ENCODE results near the gene GATB.

The GATB gene

DNA sequence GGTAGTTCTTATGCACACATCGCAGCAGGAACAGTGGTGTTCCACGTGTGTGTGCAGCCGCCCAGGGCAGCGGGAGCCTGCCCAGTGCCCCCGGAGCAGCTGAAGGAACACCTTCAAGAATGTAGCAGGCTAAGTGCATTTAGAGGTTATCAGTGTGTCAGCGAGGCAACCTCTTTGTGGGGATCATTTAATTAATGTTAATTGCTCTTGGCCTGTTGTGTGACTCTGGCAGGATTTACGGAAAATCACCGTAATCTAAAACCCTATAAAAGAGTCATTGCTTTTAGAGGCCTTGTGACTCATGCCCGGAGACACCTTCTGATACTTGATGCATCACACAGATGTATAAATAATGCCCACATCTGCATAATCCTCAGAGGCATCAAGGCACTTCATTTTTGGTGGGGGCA, 47.3 kb upstream of the GATB start (continued):
- TF ChIP-seq ZNF416 (tag by site-specific recombination; IDR thresholded peaks at IDR 0.05), result no peak
- TF ChIP-seq, protein P1, sequence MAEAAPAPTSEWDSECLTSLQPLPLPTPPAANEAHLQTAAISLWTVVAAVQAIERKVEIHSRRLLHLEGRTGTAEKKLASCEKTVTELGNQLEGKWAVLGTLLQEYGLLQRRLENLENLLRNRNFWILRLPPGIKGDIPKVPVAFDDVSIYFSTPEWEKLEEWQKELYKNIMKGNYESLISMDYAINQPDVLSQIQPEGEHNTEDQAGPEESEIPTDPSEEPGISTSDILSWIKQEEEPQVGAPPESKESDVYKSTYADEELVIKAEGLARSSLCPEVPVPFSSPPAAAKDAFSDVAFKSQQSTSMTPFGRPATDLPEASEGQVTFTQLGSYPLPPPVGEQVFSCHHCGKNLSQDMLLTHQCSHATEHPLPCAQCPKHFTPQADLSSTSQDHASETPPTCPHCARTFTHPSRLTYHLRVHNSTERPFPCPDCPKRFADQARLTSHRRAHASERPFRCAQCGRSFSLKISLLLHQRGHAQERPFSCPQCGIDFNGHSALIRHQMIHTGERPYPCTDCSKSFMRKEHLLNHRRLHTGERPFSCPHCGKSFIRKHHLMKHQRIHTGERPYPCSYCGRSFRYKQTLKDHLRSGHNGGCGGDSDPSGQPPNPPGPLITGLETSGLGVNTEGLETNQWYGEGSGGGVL (tag by site-specific recombination; IDR thresholded peaks at IDR 0.05), result 0 out of 2 replicates have a peak, but pooled peaks have one; percentile 31
- no peak for TF ChIP-seq ZFP69B (tag by site-specific recombination; IDR thresholded peaks at IDR 0.05)
- TF ChIP-seq ZNF394 (tag by site-specific recombination; IDR thresholded peaks at IDR 0.05; ENCODE audit: borderline replicate concordance), result peak; percentile 83
- peak; percentile 67; the same call in 1 of the 2 replicates for TF ChIP-seq ZNF391 (tag by site-specific recombination; IDR thresholded peaks at IDR 0.05; ENCODE audit: borderline replicate concordance, low read depth)
- 0 out of 2 replicates have a peak, but pooled peaks have one; percentile 61 for TF ChIP-seq ZNF184 (tag by site-specific recombination; IDR thresholded peaks at IDR 0.05)
- TF ChIP-seq, protein P2, sequence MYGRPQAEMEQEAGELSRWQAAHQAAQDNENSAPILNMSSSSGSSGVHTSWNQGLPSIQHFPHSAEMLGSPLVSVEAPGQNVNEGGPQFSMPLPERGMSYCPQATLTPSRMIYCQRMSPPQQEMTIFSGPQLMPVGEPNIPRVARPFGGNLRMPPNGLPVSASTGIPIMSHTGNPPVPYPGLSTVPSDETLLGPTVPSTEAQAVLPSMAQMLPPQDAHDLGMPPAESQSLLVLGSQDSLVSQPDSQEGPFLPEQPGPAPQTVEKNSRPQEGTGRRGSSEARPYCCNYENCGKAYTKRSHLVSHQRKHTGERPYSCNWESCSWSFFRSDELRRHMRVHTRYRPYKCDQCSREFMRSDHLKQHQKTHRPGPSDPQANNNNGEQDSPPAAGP (tag by site-specific recombination; IDR thresholded peaks at IDR 0.05), result peak; percentile 63; the same call in 1 of the 2 replicates
- TF ChIP-seq, protein P3, sequence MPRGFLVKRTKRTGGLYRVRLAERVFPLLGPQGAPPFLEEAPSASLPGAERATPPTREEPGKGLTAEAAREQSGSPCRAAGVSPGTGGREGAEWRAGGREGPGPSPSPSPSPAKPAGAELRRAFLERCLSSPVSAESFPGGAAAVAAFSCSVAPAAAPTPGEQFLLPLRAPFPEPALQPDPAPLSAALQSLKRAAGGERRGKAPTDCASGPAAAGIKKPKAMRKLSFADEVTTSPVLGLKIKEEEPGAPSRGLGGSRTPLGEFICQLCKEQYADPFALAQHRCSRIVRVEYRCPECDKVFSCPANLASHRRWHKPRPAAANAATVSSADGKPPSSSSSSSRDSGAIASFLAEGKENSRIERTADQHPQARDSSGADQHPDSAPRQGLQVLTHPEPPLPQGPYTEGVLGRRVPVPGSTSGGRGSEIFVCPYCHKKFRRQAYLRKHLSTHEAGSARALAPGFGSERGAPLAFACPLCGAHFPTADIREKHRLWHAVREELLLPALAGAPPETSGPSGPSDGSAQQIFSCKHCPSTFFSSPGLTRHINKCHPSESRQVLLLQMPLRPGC (tag by site-specific recombination; IDR thresholded peaks at IDR 0.05), result peak; percentile 82
- TF ChIP-seq ZNF843 (tag by site-specific recombination; IDR thresholded peaks at IDR 0.05), result peak; percentile 94
- peak; percentile 65; the same call in 1 of the 2 replicates for TF ChIP-seq ZNF24 (tag by site-specific recombination; IDR thresholded peaks at IDR 0.05)
- TF ChIP-seq GLI2 (tag by site-specific recombination; IDR thresholded peaks at IDR 0.05; ENCODE audit: borderline replicate concordance, low read depth), result peak; percentile 61; the same call in 1 of the 2 replicates
- 0 out of 2 replicates have a peak, but pooled peaks have one; percentile 18 for TF ChIP-seq ZBTB20 (tag by site-specific recombination; IDR thresholded peaks at IDR 0.05)
- no peak for TF ChIP-seq ZBTB48 (tag by site-specific recombination; IDR thresholded peaks at IDR 0.05)
- TF ChIP-seq, protein P4, sequence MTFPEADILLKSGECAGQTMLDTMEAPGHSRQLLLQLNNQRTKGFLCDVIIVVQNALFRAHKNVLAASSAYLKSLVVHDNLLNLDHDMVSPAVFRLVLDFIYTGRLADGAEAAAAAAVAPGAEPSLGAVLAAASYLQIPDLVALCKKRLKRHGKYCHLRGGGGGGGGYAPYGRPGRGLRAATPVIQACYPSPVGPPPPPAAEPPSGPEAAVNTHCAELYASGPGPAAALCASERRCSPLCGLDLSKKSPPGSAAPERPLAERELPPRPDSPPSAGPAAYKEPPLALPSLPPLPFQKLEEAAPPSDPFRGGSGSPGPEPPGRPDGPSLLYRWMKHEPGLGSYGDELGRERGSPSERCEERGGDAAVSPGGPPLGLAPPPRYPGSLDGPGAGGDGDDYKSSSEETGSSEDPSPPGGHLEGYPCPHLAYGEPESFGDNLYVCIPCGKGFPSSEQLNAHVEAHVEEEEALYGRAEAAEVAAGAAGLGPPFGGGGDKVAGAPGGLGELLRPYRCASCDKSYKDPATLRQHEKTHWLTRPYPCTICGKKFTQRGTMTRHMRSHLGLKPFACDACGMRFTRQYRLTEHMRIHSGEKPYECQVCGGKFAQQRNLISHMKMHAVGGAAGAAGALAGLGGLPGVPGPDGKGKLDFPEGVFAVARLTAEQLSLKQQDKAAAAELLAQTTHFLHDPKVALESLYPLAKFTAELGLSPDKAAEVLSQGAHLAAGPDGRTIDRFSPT (tag by site-specific recombination; IDR thresholded peaks at IDR 0.05), result peak; percentile 81

DNA sequence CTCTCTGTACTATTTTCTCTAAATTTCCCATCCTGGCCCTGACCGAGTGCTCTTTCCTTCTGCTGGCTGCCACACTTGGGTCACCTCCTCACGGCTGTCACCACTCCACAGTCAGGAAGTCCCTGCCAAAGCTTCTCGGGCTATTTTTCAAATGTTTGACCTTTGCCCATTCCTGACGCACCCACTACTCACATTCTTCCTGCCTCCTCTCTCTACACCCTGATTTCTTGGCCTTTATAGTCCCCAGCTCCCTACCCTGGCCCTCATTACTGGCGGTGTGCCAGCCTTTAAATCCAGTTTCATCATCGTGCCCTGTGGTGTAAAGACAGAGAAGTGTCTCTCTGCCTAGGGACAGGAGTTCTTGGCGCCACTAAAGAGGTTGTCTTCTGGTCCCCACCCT, 46.4 kb upstream of the GATB start:
- Histone ChIP-seq H3K36me3 (ENCODE audit: control insufficient read depth in 2 of 2, insufficient read depth in 1 of 2, low read length in 2 of 2) (no peaks in the 10 kb centered on the region), H3K4me3 (ENCODE audit: low read depth, low read length) (no peak overlapping the region), H3K27ac (ENCODE audit: extremely low read depth, low read depth, low read length) (no peak overlapping the region; the same call in 1 of the 2 replicates), H3K4me1 (ENCODE audit: control insufficient read depth, insufficient read depth, low read length) (peaks cover 13% of the 10 kb centered on the region), H3K9me3 (ENCODE audit: control insufficient read depth, insufficient read depth, low read depth, low read length) (no peaks in the 10 kb centered on the region)
- CTCF ChIA-PET, result interaction anchor here (0.6 kb wide), 1 partner anchor 239 kb away, joined by 3 read pairs; no protein-coding TSS in a partner anchor
- POLR2A ChIA-PET, result no interaction called here
- TF ChIP-seq, protein P5, sequence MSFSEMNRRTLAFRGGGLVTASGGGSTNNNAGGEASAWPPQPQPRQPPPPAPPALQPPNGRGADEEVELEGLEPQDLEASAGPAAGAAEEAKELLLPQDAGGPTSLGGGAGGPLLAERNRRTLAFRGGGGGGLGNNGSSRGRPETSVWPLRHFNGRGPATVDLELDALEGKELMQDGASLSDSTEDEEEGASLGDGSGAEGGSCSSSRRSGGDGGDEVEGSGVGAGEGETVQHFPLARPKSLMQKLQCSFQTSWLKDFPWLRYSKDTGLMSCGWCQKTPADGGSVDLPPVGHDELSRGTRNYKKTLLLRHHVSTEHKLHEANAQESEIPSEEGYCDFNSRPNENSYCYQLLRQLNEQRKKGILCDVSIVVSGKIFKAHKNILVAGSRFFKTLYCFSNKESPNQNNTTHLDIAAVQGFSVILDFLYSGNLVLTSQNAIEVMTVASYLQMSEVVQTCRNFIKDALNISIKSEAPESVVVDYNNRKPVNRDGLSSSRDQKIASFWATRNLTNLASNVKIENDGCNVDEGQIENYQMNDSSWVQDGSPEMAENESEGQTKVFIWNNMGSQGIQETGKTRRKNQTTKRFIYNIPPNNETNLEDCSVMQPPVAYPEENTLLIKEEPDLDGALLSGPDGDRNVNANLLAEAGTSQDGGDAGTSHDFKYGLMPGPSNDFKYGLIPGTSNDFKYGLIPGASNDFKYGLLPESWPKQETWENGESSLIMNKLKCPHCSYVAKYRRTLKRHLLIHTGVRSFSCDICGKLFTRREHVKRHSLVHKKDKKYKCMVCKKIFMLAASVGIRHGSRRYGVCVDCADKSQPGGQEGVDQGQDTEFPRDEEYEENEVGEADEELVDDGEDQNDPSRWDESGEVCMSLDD (tag by site-specific recombination; IDR thresholded peaks at IDR 0.05), result no peak
- TF ChIP-seq ZNF621 (tag by site-specific recombination; IDR thresholded peaks at IDR 0.05) (no peak), ZBTB8A (tag by site-specific recombination; IDR thresholded peaks at IDR 0.05) (no peak), ZNF585B (tag by site-specific recombination; IDR thresholded peaks at IDR 0.05) (no peak), HOXC10 (CRISPR knock-in tag; IDR thresholded peaks at IDR 0.05) (no peak), ZFP69B (tag by site-specific recombination; IDR thresholded peaks at IDR 0.05) (no peak), MYNN (tag by site-specific recombination; IDR thresholded peaks at IDR 0.05; ENCODE audit: borderline replicate concordance) (no peak), SP7 (tag by site-specific recombination; IDR thresholded peaks at IDR 0.05) (no peak), KLF9 (tag by site-specific recombination; IDR thresholded peaks at IDR 0.05; ENCODE audit: low read depth) (no peak), ZNF416 (tag by site-specific recombination; IDR thresholded peaks at IDR 0.05) (no peak), KLF1 (tag by site-specific recombination; IDR thresholded peaks at IDR 0.05) (no peak)
- TF ChIP-seq, protein P6, sequence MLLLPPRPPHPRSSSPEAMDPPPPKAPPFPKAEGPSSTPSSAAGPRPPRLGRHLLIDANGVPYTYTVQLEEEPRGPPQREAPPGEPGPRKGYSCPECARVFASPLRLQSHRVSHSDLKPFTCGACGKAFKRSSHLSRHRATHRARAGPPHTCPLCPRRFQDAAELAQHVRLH (tag by site-specific recombination; IDR thresholded peaks at IDR 0.05), result no peak
- TF ChIP-seq, protein P7, sequence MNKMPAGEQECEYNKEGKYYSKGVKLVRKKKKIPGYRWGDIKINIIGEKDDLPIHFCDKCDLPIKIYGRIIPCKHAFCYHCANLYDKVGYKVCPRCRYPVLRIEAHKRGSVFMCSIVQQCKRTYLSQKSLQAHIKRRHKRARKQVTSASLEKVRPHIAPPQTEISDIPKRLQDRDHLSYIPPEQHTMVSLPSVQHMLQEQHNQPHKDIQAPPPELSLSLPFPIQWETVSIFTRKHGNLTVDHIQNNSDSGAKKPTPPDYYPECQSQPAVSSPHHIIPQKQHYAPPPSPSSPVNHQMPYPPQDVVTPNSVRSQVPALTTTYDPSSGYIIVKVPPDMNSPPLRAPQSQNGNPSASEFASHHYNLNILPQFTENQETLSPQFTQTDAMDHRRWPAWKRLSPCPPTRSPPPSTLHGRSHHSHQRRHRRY (tag by site-specific recombination; IDR thresholded peaks at IDR 0.05), result no peak

Measured in HEK293 (cell line).